HEK293T (cell line): ENCODE measurements around the gene SOX6.

ENCODE experiments used
- FOXK2 ChIP-seq: fragments of 450-650 bp; IDR thresholded peaks from 2 replicates; pipeline ENCODE4 v1.6.1; 2016; ENCODE audit warnings: mild to moderate bottlenecking
- FOXM1 ChIP-seq: fragments of 450-650 bp; IDR thresholded peaks from 2 replicates; pipeline ENCODE4 v1.6.1; 2017; ENCODE audit warnings: mild to moderate bottlenecking, borderline replicate concordance
- NFRKB ChIP-seq: fragments of 450-650 bp; IDR thresholded peaks from 2 replicates; pipeline ENCODE4 v1.6.1; 2016; ENCODE audit warnings: mild to moderate bottlenecking, moderate library complexity
- PKNOX1 ChIP-seq: fragments of 450-650 bp; IDR thresholded peaks from 2 replicates; pipeline ENCODE4 v1.6.1; 2016
- SP1 ChIP-seq: fragments of 450-650 bp; IDR thresholded peaks from 2 replicates; pipeline ENCODE4 v1.6.1; 2017
- ZNF384 ChIP-seq: fragments of 450-650 bp; IDR thresholded peaks from 2 replicates; pipeline ENCODE4 v1.6.1; 2016

GRCh38 chr11:16326679-16327297 lies 29.6 kb downstream of the SOX6 start:
- TF ChIP-seq FOXM1 (no peak), FOXK2 (no peak), PKNOX1 (no peak), ZNF384 (no peak), NFRKB (no peak), SP1 (no peak)
